ENCODE measurements around the gene LDLRAD4.

Gene LDLRAD4

GRCh38 chr18:13584825-13585224 lies 366.3 kb downstream of the LDLRAD4 start:
- no peak overlapping the region for H2BK5ac ChIP-seq (ENCODE audit: low read length)
- H2BK12ac ChIP-seq (ENCODE audit: low read length) = no peak overlapping the region
- no peak overlapping the region for H3K4ac ChIP-seq (ENCODE audit: low read length)
- WGBS, 2 donors (ENCODE audit: extremely low coverage in 2 of 2, insufficient read length in 2 of 2, insufficient replicate concordance in 1 of 2) = no CpG with 5 or more reads among the region's 11 CpGs
- H3K23ac ChIP-seq (ENCODE audit: low read depth, low read length, poor library complexity) = no peak overlapping the region
- no peaks in the 10 kb centered on the region for H3K79me1 ChIP-seq (ENCODE audit: low read depth, low read length)
- no peak overlapping the region for H3K27ac ChIP-seq (replicated peaks; ENCODE audit: low read length)
- H2BK120ac ChIP-seq (ENCODE audit: low read depth, low read length) = no peak overlapping the region
- H3K4me3 ChIP-seq (ENCODE audit: low read length in 2 of 2) = no peak overlapping the region
- H4K91ac ChIP-seq (ENCODE audit: low read depth, low read length, poor library complexity) = no peak overlapping the region
- no peak overlapping the region for H3K9ac ChIP-seq (ENCODE audit: low read depth, low read length, poor library complexity)
- no peak overlapping the region for H2BK15ac ChIP-seq (ENCODE audit: low read length)
- H3K27me3 ChIP-seq (ENCODE audit: control insufficient read depth in 3 of 3, insufficient read depth in 3 of 3, low read depth in 1 of 3, low read length in 3 of 3) = no peaks in the 10 kb centered on the region
- H3K4me2 ChIP-seq (ENCODE audit: insufficient read depth, low read length, poor library complexity, severe bottlenecking) = no peak overlapping the region
- H4K8ac ChIP-seq (ENCODE audit: low read depth, low read length) = no peak overlapping the region
- no peak for DNase-seq (ENCODE audit: low spot score)
- H3K4me1 ChIP-seq (ENCODE audit: control insufficient read depth in 2 of 2, insufficient read depth in 1 of 2, low read depth in 1 of 2, low read length in 2 of 2) = peaks cover 0 to 10% of the 10 kb centered on the region in 2 donors
- no peaks in the 10 kb centered on the region for H3K36me3 ChIP-seq (replicated peaks in 1 of 2; ENCODE audit: control insufficient read depth in 2 of 2, insufficient read depth in 2 of 2, low read length in 2 of 2)
- H2AK5ac ChIP-seq (ENCODE audit: low read depth, low read length) = no peak overlapping the region
- no peak overlapping the region for H3K14ac ChIP-seq (ENCODE audit: low read length)
- H3K9me3 ChIP-seq (replicated peaks in 1 of 2; ENCODE audit: control insufficient read depth in 2 of 2, insufficient read depth in 1 of 2, low read depth in 1 of 2, low read length in 2 of 2) = peaks cover 0 to 1% of the 10 kb centered on the region in 2 donors
- no peak overlapping the region for H3K18ac ChIP-seq (ENCODE audit: low read length)
- H2AFZ ChIP-seq (ENCODE audit: low read length) = no peak overlapping the region

GRCh38 chr18:13585379-13586153 lies 367.0 kb downstream of the LDLRAD4 start:
- H3K27me3 ChIP-seq (ENCODE audit: control insufficient read depth in 3 of 3, insufficient read depth in 3 of 3, low read depth in 1 of 3, low read length in 3 of 3) = no peaks in the 10 kb centered on the region
- H3K4ac ChIP-seq (ENCODE audit: low read length) = no peak overlapping the region
- no peak overlapping the region for H3K4me2 ChIP-seq (ENCODE audit: insufficient read depth, low read length, poor library complexity, severe bottlenecking)
- no peak overlapping the region for H2BK15ac ChIP-seq (ENCODE audit: low read length)
- H3K79me1 ChIP-seq (ENCODE audit: low read depth, low read length) = no peaks in the 10 kb centered on the region
- peaks cover 0 to 2% of the 10 kb centered on the region in 2 donors for H3K9me3 ChIP-seq (replicated peaks in 1 of 2; ENCODE audit: control insufficient read depth in 2 of 2, insufficient read depth in 1 of 2, low read depth in 1 of 2, low read length in 2 of 2)
- no peak overlapping the region for H2BK5ac ChIP-seq (ENCODE audit: low read length)
- H2AK5ac ChIP-seq (ENCODE audit: low read depth, low read length) = no peak overlapping the region
- no peaks in the 10 kb centered on the region for H3K36me3 ChIP-seq (replicated peaks in 1 of 2; ENCODE audit: control insufficient read depth in 2 of 2, insufficient read depth in 2 of 2, low read length in 2 of 2)
- no peak overlapping the region for H4K8ac ChIP-seq (ENCODE audit: low read depth, low read length)
- H2AFZ ChIP-seq (ENCODE audit: low read length) = no peak overlapping the region
- no peak overlapping the region for H4K91ac ChIP-seq (ENCODE audit: low read depth, low read length, poor library complexity)
- no peak overlapping the region for H2BK12ac ChIP-seq (ENCODE audit: low read length)
- no peak overlapping the region for H3K14ac ChIP-seq (ENCODE audit: low read length)
- H2BK120ac ChIP-seq (ENCODE audit: low read depth, low read length) = no peak overlapping the region
- H3K23ac ChIP-seq (ENCODE audit: low read depth, low read length, poor library complexity) = no peak overlapping the region
- H3K4me1 ChIP-seq (ENCODE audit: control insufficient read depth in 2 of 2, insufficient read depth in 1 of 2, low read depth in 1 of 2, low read length in 2 of 2) = peaks cover 0 to 10% of the 10 kb centered on the region in 2 donors
- H3K27ac ChIP-seq (replicated peaks; ENCODE audit: low read length) = no peak overlapping the region
- no CpG with 5 or more reads among the region's 4 CpGs for WGBS, 2 donors (ENCODE audit: extremely low coverage in 2 of 2, insufficient read length in 2 of 2, insufficient replicate concordance in 1 of 2)
- no peak for DNase-seq (ENCODE audit: low spot score)
- H3K9ac ChIP-seq (ENCODE audit: low read depth, low read length, poor library complexity) = no peak overlapping the region
- H3K4me3 ChIP-seq (ENCODE audit: low read length in 2 of 2) = no peak overlapping the region
- H3K18ac ChIP-seq (ENCODE audit: low read length) = no peak overlapping the region

- H2BK5ac ChIP-seq (ENCODE audit: low read length) = no peak overlapping the region
- no peaks in the 10 kb centered on the region for H3K79me1 ChIP-seq (ENCODE audit: low read depth, low read length)
- no peak overlapping the region for H3K4me3 ChIP-seq (ENCODE audit: low read length in 2 of 2)
- H3K14ac ChIP-seq (ENCODE audit: low read length) = no peak overlapping the region
- WGBS, 2 donors (ENCODE audit: extremely low coverage in 2 of 2, insufficient read length in 2 of 2, insufficient replicate concordance in 1 of 2) = no CpG with 5 or more reads among the region's 1 CpG
- peaks cover 0 to 2% of the 10 kb centered on the region in 2 donors for H3K9me3 ChIP-seq (replicated peaks in 1 of 2; ENCODE audit: control insufficient read depth in 2 of 2, insufficient read depth in 1 of 2, low read depth in 1 of 2, low read length in 2 of 2)
- H3K36me3 ChIP-seq (replicated peaks in 1 of 2; ENCODE audit: control insufficient read depth in 2 of 2, insufficient read depth in 2 of 2, low read length in 2 of 2) = no peaks in the 10 kb centered on the region
- H2BK120ac ChIP-seq (ENCODE audit: low read depth, low read length) = no peak overlapping the region
- H2BK12ac ChIP-seq (ENCODE audit: low read length) = no peak overlapping the region
- H3K4me2 ChIP-seq (ENCODE audit: insufficient read depth, low read length, poor library complexity, severe bottlenecking) = no peak overlapping the region
- H3K27me3 ChIP-seq (ENCODE audit: control insufficient read depth in 3 of 3, insufficient read depth in 3 of 3, low read depth in 1 of 3, low read length in 3 of 3) = no peaks in the 10 kb centered on the region
- no peak overlapping the region for H3K27ac ChIP-seq (replicated peaks; ENCODE audit: low read length)
- peaks cover 0 to 10% of the 10 kb centered on the region in 2 donors for H3K4me1 ChIP-seq (ENCODE audit: control insufficient read depth in 2 of 2, insufficient read depth in 1 of 2, low read depth in 1 of 2, low read length in 2 of 2)
- no peak overlapping the region for H3K18ac ChIP-seq (ENCODE audit: low read length)
- no peak overlapping the region for H4K91ac ChIP-seq (ENCODE audit: low read depth, low read length, poor library complexity)
- no peak for DNase-seq (ENCODE audit: low spot score)
- no peak overlapping the region for H3K4ac ChIP-seq (ENCODE audit: low read length)
- no peak overlapping the region for H3K9ac ChIP-seq (ENCODE audit: low read depth, low read length, poor library complexity)
- H2AK5ac ChIP-seq (ENCODE audit: low read depth, low read length) = no peak overlapping the region
- H4K8ac ChIP-seq (ENCODE audit: low read depth, low read length) = no peak overlapping the region
- H3K23ac ChIP-seq (ENCODE audit: low read depth, low read length, poor library complexity) = no peak overlapping the region
- H2BK15ac ChIP-seq (ENCODE audit: low read length) = no peak overlapping the region
- H2AFZ ChIP-seq (ENCODE audit: low read length) = no peak overlapping the region
These were observed 368.4 kb downstream of the LDLRAD4 start for GRCh38 chr18:13587001-13587400.

- Histone ChIP-seq H2BK15ac (ENCODE audit: low read length) (no peak overlapping the region), H3K9me3 (replicated peaks in 1 of 2; ENCODE audit: control insufficient read depth in 2 of 2, insufficient read depth in 1 of 2, low read depth in 1 of 2, low read length in 2 of 2) (peaks cover 0 to 2% of the 10 kb centered on the region in 2 donors), H3K14ac (ENCODE audit: low read length) (no peak overlapping the region), H4K8ac (ENCODE audit: low read depth, low read length) (no peak overlapping the region), H3K23ac (ENCODE audit: low read depth, low read length, poor library complexity) (no peak overlapping the region), H2BK12ac (ENCODE audit: low read length) (no peak overlapping the region), H4K91ac (ENCODE audit: low read depth, low read length, poor library complexity) (no peak overlapping the region), H3K4me2 (ENCODE audit: insufficient read depth, low read length, poor library complexity, severe bottlenecking) (no peak overlapping the region), H2AK5ac (ENCODE audit: low read depth, low read length) (no peak overlapping the region), H3K18ac (ENCODE audit: low read length) (no peak overlapping the region), H3K36me3 (replicated peaks in 1 of 2; ENCODE audit: control insufficient read depth in 2 of 2, insufficient read depth in 2 of 2, low read length in 2 of 2) (no peaks in the 10 kb centered on the region), H2BK5ac (ENCODE audit: low read length) (no peak overlapping the region), H3K27me3 (ENCODE audit: control insufficient read depth in 3 of 3, insufficient read depth in 3 of 3, low read depth in 1 of 3, low read length in 3 of 3) (no peaks in the 10 kb centered on the region), H3K4me3 (ENCODE audit: low read length in 2 of 2) (no peak overlapping the region), H2AFZ (ENCODE audit: low read length) (no peak overlapping the region), H3K4me1 (ENCODE audit: control insufficient read depth in 2 of 2, insufficient read depth in 1 of 2, low read depth in 1 of 2, low read length in 2 of 2) (peaks cover 0 to 10% of the 10 kb centered on the region in 2 donors), H3K4ac (ENCODE audit: low read length) (no peak overlapping the region), H3K9ac (ENCODE audit: low read depth, low read length, poor library complexity) (no peak overlapping the region), H3K79me1 (ENCODE audit: low read depth, low read length) (no peaks in the 10 kb centered on the region), H3K27ac (replicated peaks; ENCODE audit: low read length) (no peak overlapping the region), H2BK120ac (ENCODE audit: low read depth, low read length) (no peak overlapping the region)
- WGBS, 2 donors (ENCODE audit: extremely low coverage in 2 of 2, insufficient read length in 2 of 2, insufficient replicate concordance in 1 of 2) = no CpG with 5 or more reads among the region's 3 CpGs
- no peak for DNase-seq (ENCODE audit: low spot score)
These were observed 368.9 kb downstream of the LDLRAD4 start for GRCh38 chr18:13587477-13587876.
